ENCODE results near the gene PIP4K2A.

- TF ChIP-seq POLR2A (IDR thresholded peaks at IDR 0.05) (no peak), CTCF (IDR thresholded peaks at IDR 0.05) (no peak)
These were observed 219.0 kb downstream of the PIP4K2A start for GRCh38 chr10:22495396-22495795.
